D721Med (cell line): ENCODE measurements around the gene PRSS57.

ENCODE experiments used
- DNase-seq: peaks from one replicate; pipeline ENCODE4 v3.0.0; 2011; ENCODE audit warnings: low spot score; ENCODE audit not compliant: insufficient read length
- FAIRE-seq: peaks from 2 replicates; lab custom pipeline; 2011; peaks lifted over from hg19 to GRCh38; lab: Jason Lieb, UNC
- TF ChIP-seq, protein P1 (sequence below): IDR thresholded peaks from 2 replicates; pipeline ENCODE4 v1.5.1; 2012; ENCODE audit warnings: mild to moderate bottlenecking, control low read depth; ENCODE audit not compliant: insufficient read depth; ENCODE audit errors: missing control alignments

The PRSS57 gene

DNA sequence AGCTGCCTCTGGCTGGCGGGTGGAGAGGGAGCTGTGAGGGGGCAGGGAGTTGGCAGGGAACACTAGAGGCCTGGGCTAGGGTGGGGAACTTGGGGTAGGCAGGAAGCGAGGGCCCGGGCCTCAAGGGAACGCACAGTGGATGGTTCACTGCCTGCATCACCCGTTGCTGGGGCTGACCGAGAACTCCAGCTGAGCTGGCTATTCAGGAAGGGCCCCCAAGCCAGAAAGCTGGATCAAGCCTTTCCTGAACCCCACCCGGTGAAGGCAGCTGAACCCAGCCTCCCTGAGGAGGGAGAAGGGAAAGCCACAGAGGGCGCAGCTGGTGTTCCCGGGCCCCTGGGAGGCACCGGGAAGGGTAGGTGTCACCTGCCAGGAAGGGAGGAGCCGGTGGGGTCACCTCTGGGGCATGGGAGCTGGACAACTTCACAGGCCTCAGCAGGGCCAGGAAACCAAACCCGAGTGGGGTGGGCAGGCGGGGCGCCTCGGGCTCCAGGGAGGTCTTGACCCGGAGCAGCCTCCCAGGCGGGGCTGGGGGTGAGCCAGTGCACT, 27.4 kb upstream of the PRSS57 start:
- DNase-seq (no peak), FAIRE-seq (no peak)
- TF ChIP-seq, protein P1, sequence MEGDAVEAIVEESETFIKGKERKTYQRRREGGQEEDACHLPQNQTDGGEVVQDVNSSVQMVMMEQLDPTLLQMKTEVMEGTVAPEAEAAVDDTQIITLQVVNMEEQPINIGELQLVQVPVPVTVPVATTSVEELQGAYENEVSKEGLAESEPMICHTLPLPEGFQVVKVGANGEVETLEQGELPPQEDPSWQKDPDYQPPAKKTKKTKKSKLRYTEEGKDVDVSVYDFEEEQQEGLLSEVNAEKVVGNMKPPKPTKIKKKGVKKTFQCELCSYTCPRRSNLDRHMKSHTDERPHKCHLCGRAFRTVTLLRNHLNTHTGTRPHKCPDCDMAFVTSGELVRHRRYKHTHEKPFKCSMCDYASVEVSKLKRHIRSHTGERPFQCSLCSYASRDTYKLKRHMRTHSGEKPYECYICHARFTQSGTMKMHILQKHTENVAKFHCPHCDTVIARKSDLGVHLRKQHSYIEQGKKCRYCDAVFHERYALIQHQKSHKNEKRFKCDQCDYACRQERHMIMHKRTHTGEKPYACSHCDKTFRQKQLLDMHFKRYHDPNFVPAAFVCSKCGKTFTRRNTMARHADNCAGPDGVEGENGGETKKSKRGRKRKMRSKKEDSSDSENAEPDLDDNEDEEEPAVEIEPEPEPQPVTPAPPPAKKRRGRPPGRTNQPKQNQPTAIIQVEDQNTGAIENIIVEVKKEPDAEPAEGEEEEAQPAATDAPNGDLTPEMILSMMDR: no peak

DNA sequence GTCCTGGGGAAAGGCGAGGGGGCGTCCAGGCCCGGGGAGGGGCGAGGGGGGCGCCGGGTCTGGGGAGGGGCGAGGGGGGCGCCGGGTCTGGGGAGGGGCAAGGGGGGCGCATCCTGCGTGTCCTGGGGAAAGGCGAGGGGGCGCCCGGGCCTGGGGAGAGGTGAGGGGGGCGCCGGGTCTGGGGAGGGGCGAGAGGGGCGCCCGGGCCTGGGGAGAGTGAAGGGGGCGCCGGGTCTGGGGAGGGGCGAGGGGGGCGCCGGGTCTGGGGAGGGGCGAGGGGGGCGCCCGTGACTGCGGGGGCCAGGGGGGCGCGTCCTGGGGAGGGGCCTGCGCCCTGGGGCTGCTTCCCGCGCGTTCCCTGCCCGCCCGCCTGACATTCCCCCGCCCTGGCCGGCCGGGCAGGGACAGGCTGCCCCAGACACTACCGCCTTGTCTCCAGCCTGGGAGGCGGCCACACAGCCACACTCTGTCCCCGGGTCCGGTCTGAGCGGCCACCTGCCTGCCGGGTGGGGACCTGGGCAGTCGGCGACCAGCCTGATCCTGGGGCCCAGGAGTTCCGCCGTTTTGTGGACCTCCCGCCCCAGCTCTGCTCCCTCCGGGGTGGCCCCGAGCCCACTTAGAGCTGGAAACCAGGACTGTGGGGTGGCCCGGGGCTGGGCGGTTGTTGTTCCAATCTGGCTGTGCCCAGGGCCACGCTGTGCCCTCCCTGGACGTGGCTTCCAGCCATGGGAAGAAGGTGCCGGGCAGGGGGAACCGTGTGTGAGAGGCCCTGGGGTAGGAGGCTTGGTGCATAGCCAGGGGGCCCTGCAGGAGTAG, 25.3 kb upstream of the PRSS57 start:
- FAIRE-seq: no peak
- TF ChIP-seq, protein P1: no peak
- DNase-seq: no peak

DNA sequence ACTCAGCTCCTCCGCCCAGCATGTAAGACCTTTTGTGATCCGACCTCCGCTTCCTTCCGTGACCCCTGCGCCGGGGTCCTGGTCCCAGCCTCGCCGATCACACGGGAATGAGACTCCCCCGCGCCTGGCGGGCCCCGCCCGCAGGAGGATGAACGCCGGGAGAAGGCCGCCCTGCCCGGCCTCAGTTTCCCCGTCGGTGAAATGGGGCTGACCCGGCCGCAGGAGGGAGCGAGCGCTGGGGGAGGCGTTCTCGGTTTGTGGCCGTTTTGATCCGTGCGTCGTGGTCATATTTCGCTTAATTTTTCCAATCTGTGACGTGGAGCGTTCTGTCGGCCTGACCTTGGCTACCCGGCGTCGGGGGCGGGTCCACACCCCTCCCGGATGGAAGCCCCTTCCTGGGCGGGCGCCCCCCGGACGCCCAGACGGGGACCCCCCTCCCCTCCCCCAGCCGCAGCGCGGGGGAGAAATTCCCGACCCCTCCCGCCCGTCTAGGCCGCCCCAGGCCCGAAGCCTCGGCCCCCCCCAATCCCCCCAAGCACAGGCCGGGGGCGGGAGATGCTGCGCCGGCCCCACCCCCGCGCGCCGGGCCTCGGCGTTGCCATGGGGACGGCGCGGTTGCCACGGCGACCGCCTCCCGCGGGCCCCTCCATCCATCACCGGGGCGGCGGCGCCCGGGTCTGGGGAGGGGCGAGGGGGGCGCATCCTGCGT, 24.5 kb upstream of the PRSS57 start:
- DNase-seq (no peak), FAIRE-seq (no peak)
- TF ChIP-seq, protein P1: no peak

DNA sequence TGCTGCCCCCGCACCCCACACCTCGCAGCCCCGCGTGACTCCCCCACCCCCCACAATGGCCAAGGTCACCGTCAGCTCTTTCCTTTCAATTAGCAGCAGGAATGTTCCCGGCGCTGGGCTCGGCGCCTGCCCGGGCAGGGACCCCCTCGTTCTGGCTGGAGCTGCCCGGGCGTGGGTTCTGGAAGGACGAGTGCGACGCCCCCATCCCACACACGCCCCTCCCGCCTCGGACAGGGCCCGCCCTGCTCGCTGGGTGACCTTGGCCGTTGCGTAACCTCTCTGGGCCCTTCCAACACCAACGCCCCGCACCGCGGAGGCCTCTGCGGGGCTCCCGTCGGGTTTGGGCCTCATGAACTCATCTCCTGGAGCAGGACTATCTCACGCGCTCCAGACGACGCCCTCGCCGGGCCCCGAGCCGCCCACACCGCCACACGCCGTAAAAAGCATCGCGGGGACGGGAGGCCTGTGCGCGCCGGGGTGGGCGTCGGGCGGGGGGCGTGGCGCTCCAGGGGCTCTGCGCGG, 23.8 kb upstream of the PRSS57 start:
- FAIRE-seq (no peak), DNase-seq (no peak)
- TF ChIP-seq, protein P1: no peak

DNA sequence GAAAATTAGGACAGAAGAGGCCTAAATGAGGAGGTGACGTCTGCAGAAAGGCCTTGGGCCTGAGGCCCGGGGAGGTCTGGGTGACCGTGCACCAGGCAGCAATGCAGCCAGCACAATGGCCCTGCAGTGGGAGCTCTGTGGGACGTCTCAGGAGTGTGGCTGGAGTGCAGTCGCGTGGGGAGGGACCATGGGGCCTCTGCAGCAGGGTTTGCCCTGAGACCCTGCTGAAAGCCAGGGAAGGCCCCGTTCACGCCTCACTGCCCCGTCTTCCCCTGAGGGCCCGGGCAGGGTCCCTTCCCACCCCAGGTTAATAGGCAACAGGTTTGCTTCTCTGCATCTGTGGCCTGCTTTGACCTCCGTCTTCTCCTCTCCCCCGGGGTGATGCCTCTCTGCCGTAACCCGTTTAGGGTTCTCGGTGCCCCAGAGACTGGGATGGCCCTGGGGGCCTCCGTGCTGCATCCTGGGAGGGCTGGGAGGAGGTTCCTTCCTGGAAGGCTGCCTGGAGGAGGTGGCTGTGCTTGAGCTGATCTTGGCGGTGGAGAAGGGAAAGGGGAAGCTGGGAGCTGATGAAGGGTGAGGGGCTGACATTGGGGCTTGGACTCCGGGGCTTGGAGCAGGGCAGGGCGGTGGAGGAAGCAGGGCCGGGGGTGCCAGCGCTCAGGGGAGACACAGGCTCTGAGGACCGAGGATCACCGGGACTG, 23.1 kb upstream of the PRSS57 start:
- DNase-seq (no peak), FAIRE-seq (no peak)
- TF ChIP-seq, protein P1: no peak

DNA sequence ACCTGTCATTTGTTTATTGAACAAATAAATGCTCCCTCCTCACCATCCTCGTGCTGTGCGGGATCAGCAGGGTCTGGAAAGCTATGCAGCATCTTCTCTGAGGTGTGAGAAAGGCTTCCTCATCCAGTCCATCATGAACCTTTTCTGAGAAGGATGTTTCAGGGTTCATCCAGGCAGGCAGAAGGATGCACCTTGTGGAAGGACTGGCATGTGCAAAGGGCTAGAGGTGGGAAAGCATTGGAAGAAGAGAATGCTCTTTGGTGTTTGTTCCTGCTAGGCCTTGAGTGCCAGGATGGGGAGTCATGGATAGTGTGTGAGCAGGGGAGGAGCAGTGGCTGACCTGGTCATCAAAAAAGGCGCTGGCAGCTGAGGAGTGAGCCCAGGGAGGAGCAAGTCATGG, 20.1 kb upstream of the PRSS57 start:
- TF ChIP-seq, protein P1: no peak
- FAIRE-seq: no peak
- no peak for DNase-seq
